HEK293 (cell line): Measurements from ENCODE around the gene DHRS12.

Experiments used
- YY1 ChIP-seq: fragments of 450-650 bp; formaldehyde crosslinking; IDR thresholded peaks from 2 replicates; pipeline ENCODE4 v1.5.1; 2018; ENCODE audit warnings: missing biosample characterization, missing genetic modification characterization
- ZBTB7A ChIP-seq: fragments of 450-650 bp; formaldehyde crosslinking; IDR thresholded peaks from 2 replicates; pipeline ENCODE4 v1.5.1; 2016; ENCODE audit warnings: low read depth, missing biosample characterization, missing genetic modification characterization
- ZNF140 ChIP-seq: fragments of 450-650 bp; formaldehyde crosslinking; IDR thresholded peaks from 2 replicates; pipeline ENCODE4 v1.5.1; 2016; ENCODE audit warnings: missing biosample characterization, missing genetic modification characterization
- ZNF76 ChIP-seq: fragments of 450-650 bp; formaldehyde crosslinking; IDR thresholded peaks from 2 replicates; pipeline ENCODE4; 2016; ENCODE audit warnings: low read depth, missing biosample characterization, missing genetic modification characterization, borderline replicate concordance
- TF ChIP-seq, protein P1 (sequence below): fragments of 450-650 bp; formaldehyde crosslinking; IDR thresholded peaks from 2 replicates; pipeline ENCODE4 v1.5.1; 2016; ENCODE audit warnings: missing biosample characterization, missing genetic modification characterization, low read depth
- TF ChIP-seq, protein P2 (sequence below): fragments of 450-650 bp; formaldehyde crosslinking; IDR thresholded peaks from 2 replicates; pipeline ENCODE4 v1.5.1; 2016; ENCODE audit warnings: missing biosample characterization, missing genetic modification characterization
- TF ChIP-seq, protein P3 (sequence below): fragments of 450-650 bp; formaldehyde crosslinking; IDR thresholded peaks from 2 replicates; pipeline ENCODE4 v1.5.1; 2016; ENCODE audit warnings: missing biosample characterization, missing genetic modification characterization

DNA sequence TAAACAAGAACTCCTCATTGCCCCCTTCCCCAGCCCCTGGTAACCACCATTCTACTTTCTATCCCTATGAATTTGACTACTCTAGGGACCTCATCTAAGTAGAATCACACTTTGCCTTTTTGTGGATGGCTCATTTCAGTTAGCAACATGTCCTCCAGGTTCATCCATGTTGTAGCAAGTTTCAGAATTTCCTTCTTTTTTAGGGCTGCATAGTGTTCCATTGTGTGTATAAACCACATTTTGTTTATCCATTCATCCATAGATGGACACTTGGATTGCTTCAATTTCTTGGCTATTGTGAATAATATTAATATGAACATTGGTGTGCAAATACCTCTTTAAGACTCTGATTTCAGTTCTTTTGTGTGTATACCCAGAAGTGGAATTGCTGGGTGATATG, 4.8 kb upstream of the DHRS12 start:
- TF ChIP-seq, protein P1, sequence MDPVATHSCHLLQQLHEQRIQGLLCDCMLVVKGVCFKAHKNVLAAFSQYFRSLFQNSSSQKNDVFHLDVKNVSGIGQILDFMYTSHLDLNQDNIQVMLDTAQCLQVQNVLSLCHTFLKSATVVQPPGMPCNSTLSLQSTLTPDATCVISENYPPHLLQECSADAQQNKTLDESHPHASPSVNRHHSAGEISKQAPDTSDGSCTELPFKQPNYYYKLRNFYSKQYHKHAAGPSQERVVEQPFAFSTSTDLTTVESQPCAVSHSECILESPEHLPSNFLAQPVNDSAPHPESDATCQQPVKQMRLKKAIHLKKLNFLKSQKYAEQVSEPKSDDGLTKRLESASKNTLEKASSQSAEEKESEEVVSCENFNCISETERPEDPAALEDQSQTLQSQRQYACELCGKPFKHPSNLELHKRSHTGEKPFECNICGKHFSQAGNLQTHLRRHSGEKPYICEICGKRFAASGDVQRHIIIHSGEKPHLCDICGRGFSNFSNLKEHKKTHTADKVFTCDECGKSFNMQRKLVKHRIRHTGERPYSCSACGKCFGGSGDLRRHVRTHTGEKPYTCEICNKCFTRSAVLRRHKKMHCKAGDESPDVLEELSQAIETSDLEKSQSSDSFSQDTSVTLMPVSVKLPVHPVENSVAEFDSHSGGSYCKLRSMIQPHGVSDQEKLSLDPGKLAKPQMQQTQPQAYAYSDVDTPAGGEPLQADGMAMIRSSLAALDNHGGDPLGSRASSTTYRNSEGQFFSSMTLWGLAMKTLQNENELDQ (tag by site-specific recombination): no peak
- no peak for TF ChIP-seq YY1 (tag by site-specific recombination)
- TF ChIP-seq, protein P2, sequence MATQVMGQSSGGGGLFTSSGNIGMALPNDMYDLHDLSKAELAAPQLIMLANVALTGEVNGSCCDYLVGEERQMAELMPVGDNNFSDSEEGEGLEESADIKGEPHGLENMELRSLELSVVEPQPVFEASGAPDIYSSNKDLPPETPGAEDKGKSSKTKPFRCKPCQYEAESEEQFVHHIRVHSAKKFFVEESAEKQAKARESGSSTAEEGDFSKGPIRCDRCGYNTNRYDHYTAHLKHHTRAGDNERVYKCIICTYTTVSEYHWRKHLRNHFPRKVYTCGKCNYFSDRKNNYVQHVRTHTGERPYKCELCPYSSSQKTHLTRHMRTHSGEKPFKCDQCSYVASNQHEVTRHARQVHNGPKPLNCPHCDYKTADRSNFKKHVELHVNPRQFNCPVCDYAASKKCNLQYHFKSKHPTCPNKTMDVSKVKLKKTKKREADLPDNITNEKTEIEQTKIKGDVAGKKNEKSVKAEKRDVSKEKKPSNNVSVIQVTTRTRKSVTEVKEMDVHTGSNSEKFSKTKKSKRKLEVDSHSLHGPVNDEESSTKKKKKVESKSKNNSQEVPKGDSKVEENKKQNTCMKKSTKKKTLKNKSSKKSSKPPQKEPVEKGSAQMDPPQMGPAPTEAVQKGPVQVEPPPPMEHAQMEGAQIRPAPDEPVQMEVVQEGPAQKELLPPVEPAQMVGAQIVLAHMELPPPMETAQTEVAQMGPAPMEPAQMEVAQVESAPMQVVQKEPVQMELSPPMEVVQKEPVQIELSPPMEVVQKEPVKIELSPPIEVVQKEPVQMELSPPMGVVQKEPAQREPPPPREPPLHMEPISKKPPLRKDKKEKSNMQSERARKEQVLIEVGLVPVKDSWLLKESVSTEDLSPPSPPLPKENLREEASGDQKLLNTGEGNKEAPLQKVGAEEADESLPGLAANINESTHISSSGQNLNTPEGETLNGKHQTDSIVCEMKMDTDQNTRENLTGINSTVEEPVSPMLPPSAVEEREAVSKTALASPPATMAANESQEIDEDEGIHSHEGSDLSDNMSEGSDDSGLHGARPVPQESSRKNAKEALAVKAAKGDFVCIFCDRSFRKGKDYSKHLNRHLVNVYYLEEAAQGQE (tag by site-specific recombination): no peak
- TF ChIP-seq, protein P3, sequence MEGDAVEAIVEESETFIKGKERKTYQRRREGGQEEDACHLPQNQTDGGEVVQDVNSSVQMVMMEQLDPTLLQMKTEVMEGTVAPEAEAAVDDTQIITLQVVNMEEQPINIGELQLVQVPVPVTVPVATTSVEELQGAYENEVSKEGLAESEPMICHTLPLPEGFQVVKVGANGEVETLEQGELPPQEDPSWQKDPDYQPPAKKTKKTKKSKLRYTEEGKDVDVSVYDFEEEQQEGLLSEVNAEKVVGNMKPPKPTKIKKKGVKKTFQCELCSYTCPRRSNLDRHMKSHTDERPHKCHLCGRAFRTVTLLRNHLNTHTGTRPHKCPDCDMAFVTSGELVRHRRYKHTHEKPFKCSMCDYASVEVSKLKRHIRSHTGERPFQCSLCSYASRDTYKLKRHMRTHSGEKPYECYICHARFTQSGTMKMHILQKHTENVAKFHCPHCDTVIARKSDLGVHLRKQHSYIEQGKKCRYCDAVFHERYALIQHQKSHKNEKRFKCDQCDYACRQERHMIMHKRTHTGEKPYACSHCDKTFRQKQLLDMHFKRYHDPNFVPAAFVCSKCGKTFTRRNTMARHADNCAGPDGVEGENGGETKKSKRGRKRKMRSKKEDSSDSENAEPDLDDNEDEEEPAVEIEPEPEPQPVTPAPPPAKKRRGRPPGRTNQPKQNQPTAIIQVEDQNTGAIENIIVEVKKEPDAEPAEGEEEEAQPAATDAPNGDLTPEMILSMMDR (tag by site-specific recombination): no peak
- TF ChIP-seq ZBTB7A (tag by site-specific recombination): no peak
- no peak for TF ChIP-seq ZNF76
- TF ChIP-seq ZNF140 (tag by site-specific recombination): no peak
